ENCODE measurements around the gene EDN1.

EDN1 gene

GRCh38 chr6:12333128-12333527 is 43.0 kb downstream of the EDN1 start:
- Histone ChIP-seq H3K4me1 (ENCODE audit: insufficient read depth, low read length) (peaks cover 27% of the 10 kb centered on the region; the same call in 1 of the 2 replicates), H3K9me3 (ENCODE audit: control insufficient read depth, insufficient read depth, low read length) (no peaks in the 10 kb centered on the region), H3K36me3 (ENCODE audit: insufficient read depth, low read length) (no peaks in the 10 kb centered on the region), H3K9ac (ENCODE audit: low read depth, low read length) (no peak overlapping the region)

GRCh38 chr6:12334526-12335130 is 44.5 kb downstream of the EDN1 start:
- no peak overlapping the region for H3K9ac ChIP-seq (ENCODE audit: low read depth, low read length)
- H3K36me3 ChIP-seq (ENCODE audit: insufficient read depth, low read length), result no peaks in the 10 kb centered on the region
- H3K9me3 ChIP-seq (ENCODE audit: control insufficient read depth, insufficient read depth, low read length), result no peaks in the 10 kb centered on the region
- H3K4me1 ChIP-seq (ENCODE audit: insufficient read depth, low read length), result peaks cover 18% of the 10 kb centered on the region; the same call in 1 of the 2 replicates

DNA sequence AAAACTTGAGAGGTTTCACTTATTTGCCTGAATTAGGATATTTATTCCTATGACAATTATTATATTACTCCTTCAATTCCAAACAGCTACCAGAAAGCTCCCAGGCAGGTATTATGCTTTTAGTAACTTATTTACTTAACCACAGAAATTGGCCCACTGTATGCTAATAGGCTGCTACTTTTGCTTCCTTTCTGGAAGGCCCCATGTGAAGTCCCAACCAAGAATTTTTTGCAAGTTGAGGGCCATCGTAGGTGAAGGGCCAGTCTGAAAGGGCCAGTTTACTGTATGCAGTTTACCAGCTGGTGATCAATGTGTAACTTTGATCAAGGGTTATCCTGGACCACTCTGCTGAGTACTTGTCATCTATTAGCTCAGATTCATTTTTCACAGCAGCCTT is 45.0 kb downstream of the EDN1 start:
- Histone ChIP-seq H3K9ac (ENCODE audit: low read depth, low read length) (no peak overlapping the region), H3K9me3 (ENCODE audit: control insufficient read depth, insufficient read depth, low read length) (no peaks in the 10 kb centered on the region), H3K36me3 (ENCODE audit: insufficient read depth, low read length) (no peaks in the 10 kb centered on the region), H3K4me1 (ENCODE audit: insufficient read depth, low read length) (peaks cover 18% of the 10 kb centered on the region; the same call in 1 of the 2 replicates)

DNA sequence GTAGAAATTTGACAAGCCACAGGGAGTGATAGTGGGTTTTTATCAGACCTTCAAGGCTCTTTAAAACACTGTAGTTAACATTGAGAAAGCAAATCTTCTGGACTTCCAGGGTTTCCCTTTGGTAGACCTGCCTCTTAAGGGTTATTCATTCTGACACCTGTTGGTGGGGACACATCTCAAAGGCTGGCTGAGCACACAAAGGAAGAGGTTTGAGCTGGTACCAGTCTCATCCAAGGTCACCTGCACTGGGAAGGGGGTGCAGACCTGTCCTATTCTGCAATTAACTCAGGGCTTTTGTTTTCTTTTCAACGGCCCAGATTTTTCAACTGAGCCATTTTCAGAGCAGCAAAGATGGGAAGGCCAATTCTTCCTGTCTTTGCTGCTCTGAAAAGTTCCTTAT is 45.6 kb downstream of the EDN1 start:
- H3K4me1 ChIP-seq (ENCODE audit: insufficient read depth, low read length), result peaks cover 18% of the 10 kb centered on the region; the same call in 1 of the 2 replicates
- no peaks in the 10 kb centered on the region for H3K9me3 ChIP-seq (ENCODE audit: control insufficient read depth, insufficient read depth, low read length)
- no peak overlapping the region for H3K9ac ChIP-seq (ENCODE audit: low read depth, low read length)
- H3K36me3 ChIP-seq (ENCODE audit: insufficient read depth, low read length), result no peaks in the 10 kb centered on the region

- no peaks in the 10 kb centered on the region for H3K9me3 ChIP-seq (ENCODE audit: control insufficient read depth, insufficient read depth, low read length)
- peaks cover 20% of the 10 kb centered on the region; the same call in 1 of the 2 replicates for H3K4me1 ChIP-seq (ENCODE audit: insufficient read depth, low read length)
- no peak overlapping the region for H3K9ac ChIP-seq (ENCODE audit: low read depth, low read length)
These were observed 46.2 kb downstream of the EDN1 start for GRCh38 chr6:12336121-12336971.

DNA sequence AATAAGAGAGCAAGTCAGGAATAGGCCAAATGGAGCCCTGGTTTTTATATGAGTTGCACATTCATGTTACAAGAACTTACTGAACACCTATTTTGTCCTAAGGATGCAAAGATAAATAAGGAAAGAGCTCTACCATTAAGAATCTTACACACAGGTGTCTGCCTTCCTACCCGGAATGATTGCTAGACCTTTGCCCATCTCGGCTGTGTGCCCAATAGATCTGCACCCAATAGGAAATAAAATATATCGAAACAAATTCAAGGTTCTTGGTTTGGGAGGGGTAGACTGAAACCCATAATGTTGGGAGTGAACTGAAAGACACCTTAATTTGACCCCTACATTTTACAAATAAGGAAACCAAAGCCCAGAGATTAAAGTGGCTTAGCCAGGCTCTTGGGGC is 48.9 kb downstream of the EDN1 start:
- no peak overlapping the region for H3K9ac ChIP-seq (ENCODE audit: low read depth, low read length)
- H3K36me3 ChIP-seq (ENCODE audit: insufficient read depth, low read length), result no peaks in the 10 kb centered on the region
- peaks cover 39% of the 10 kb centered on the region for H3K4me1 ChIP-seq (ENCODE audit: insufficient read depth, low read length)
- no peaks in the 10 kb centered on the region for H3K9me3 ChIP-seq (ENCODE audit: control insufficient read depth, insufficient read depth, low read length)

More at GRCh38 chr6:12336121-12336971, 46.2 kb downstream of the EDN1 start:
- H3K36me3 ChIP-seq (ENCODE audit: insufficient read depth, low read length), result no peaks in the 10 kb centered on the region

DNA sequence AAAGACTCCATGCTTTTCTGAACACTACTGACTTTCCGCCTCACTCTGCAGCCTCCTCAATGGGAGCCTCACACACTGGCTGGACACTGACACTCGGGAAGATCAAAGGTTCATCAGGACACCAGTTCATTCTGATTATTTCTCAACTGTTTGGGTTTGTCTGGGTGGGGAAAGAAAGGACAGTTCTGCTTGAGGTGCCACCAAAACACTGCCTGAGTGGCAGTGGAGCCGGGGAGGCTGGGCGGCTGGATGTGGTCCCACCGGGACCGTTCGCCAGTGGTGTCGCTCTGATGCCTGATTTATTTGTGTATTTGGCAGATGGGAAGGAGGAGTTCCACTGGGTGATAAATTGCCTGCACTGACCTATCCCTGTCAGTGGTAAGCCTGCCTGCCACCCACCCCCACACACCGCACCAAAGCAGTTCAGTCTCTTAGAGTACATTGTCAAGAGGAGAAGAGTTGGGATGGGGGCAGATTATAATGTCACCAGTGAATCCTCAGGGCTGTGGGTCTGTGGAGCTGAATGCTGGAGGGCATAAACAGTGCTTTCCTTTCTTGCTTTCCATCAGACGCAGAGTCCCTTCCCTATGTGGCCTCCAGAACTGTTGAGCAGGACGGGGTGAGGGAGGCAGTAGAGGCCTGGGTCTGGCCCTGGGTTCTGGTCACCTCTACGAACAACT is 49.8 kb downstream of the EDN1 start:
- H3K36me3 ChIP-seq (ENCODE audit: insufficient read depth, low read length), result no peaks in the 10 kb centered on the region
- no peaks in the 10 kb centered on the region for H3K9me3 ChIP-seq (ENCODE audit: control insufficient read depth, insufficient read depth, low read length)
- H3K4me1 ChIP-seq (ENCODE audit: insufficient read depth, low read length), result peaks cover 39% of the 10 kb centered on the region
- H3K9ac ChIP-seq (ENCODE audit: low read depth, low read length), result no peak overlapping the region

- no peaks in the 10 kb centered on the region for H3K9me3 ChIP-seq (ENCODE audit: control insufficient read depth, insufficient read depth, low read length)
- no peaks in the 10 kb centered on the region for H3K36me3 ChIP-seq (ENCODE audit: insufficient read depth, low read length)
- H3K9ac ChIP-seq (ENCODE audit: low read depth, low read length), result no peak overlapping the region
- peaks cover 35% of the 10 kb centered on the region for H3K4me1 ChIP-seq (ENCODE audit: insufficient read depth, low read length)
These were observed 50.3 kb downstream of the EDN1 start for GRCh38 chr6:12340488-12340818.

GRCh38 chr6:12342664-12343063 is 52.5 kb downstream of the EDN1 start:
- Histone ChIP-seq H3K9me3 (ENCODE audit: control insufficient read depth, insufficient read depth, low read length) (no peaks in the 10 kb centered on the region), H3K36me3 (ENCODE audit: insufficient read depth, low read length) (no peaks in the 10 kb centered on the region), H3K4me1 (ENCODE audit: insufficient read depth, low read length) (peaks cover 21% of the 10 kb centered on the region), H3K9ac (ENCODE audit: low read depth, low read length) (no peak overlapping the region)

DNA sequence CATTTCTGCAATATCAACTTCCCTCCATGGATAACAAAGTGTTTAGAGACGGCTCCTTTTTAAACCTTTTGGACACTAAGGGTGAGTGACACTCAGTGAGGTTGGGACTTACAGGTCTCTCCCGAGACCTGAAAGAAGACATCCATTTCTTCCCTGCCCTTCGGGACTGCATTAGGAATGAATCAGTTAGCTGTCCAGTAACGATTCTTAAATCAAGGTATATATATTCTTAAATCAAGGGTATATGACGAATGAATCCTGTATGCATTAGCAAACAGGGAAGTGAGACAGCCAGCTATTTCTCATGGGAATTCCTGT is 52.9 kb downstream of the EDN1 start:
- Histone ChIP-seq H3K36me3 (ENCODE audit: insufficient read depth, low read length) (no peaks in the 10 kb centered on the region), H3K9me3 (ENCODE audit: control insufficient read depth, insufficient read depth, low read length) (no peaks in the 10 kb centered on the region), H3K9ac (ENCODE audit: low read depth, low read length) (no peak overlapping the region), H3K4me1 (ENCODE audit: insufficient read depth, low read length) (peaks cover 21% of the 10 kb centered on the region)

GRCh38 chr6:12343440-12344162 is 53.4 kb downstream of the EDN1 start:
- peaks cover 21% of the 10 kb centered on the region for H3K4me1 ChIP-seq (ENCODE audit: insufficient read depth, low read length)
- H3K9ac ChIP-seq (ENCODE audit: low read depth, low read length), result no peak overlapping the region
- no peaks in the 10 kb centered on the region for H3K36me3 ChIP-seq (ENCODE audit: insufficient read depth, low read length)
- H3K9me3 ChIP-seq (ENCODE audit: control insufficient read depth, insufficient read depth, low read length), result no peaks in the 10 kb centered on the region

DNA sequence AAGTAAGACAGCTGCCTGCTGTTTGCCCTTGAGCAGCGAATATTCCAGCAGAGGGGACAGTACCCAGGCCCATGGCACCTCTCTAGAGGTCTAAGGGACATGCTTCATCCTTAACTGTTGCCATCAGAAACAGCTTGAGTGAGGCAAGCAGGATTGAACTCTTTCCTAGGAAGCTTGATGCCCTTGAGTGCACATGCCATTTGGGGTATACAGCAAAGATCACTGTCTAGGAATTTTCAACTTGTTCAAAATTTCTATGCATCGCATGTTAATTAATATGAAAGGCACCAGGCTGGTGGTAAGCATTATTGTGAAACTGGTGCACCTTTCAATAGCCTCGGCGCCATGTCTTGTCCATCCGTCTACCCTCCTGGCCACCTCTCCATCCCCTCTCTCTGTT is 54.1 kb downstream of the EDN1 start:
- H3K36me3 ChIP-seq (ENCODE audit: insufficient read depth, low read length), result no peaks in the 10 kb centered on the region
- no peak overlapping the region for H3K9ac ChIP-seq (ENCODE audit: low read depth, low read length)
- H3K9me3 ChIP-seq (ENCODE audit: control insufficient read depth, insufficient read depth, low read length), result no peaks in the 10 kb centered on the region
- peaks cover 21% of the 10 kb centered on the region for H3K4me1 ChIP-seq (ENCODE audit: insufficient read depth, low read length)

- Histone ChIP-seq H3K9ac (ENCODE audit: low read depth, low read length) (no peak overlapping the region), H3K4me1 (ENCODE audit: insufficient read depth, low read length) (peaks cover 21% of the 10 kb centered on the region), H3K36me3 (ENCODE audit: insufficient read depth, low read length) (no peaks in the 10 kb centered on the region), H3K9me3 (ENCODE audit: control insufficient read depth, insufficient read depth, low read length) (peaks cover 5% of the 10 kb centered on the region)
These were observed 55.0 kb downstream of the EDN1 start for GRCh38 chr6:12344961-12345693.

DNA sequence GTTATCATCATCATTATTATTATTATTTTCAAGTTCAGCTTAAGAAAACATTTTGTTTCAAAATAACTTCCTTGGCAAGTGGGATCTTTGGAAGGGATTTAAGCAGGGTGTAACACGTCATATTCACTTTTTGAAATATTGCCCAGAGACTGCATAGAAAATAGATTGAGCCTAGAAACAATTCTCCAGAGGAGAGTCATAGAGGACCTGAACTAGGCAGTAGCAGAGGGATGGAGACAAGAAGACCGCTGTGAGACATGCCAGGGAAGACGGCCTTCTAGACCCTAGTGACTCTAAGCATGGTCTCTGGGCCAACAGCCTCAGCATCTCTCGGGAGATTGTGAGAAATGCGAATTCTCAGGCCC is 55.5 kb downstream of the EDN1 start:
- Histone ChIP-seq H3K4me1 (ENCODE audit: insufficient read depth, low read length) (peaks cover 21% of the 10 kb centered on the region), H3K9ac (ENCODE audit: low read depth, low read length) (no peak overlapping the region), H3K36me3 (ENCODE audit: insufficient read depth, low read length) (no peaks in the 10 kb centered on the region), H3K9me3 (ENCODE audit: control insufficient read depth, insufficient read depth, low read length) (peaks cover 10% of the 10 kb centered on the region)

Measured in ES-I3 (cell line).